Natural killer cell (primary cell): Measurements from ENCODE around the gene NDUFA3. TPM values are rescaled to one million over a fixed set of nuclear protein-coding genes. Genes with fewer than 3 reads are reported as not detected.
A peak's percentile ranks its signal among the peaks of the same experiment; 100 is the strongest.

Source experiments
- ATAC-seq, 3 donors: fragments of 150-1000 bp in 2 of 3; fragments of 200-7000 bp in 1 of 3; cut with Tn5 transposase; 1 replicate in 1 of 3; 2 replicates in 2 of 3; pipeline ENCODE4 v1.10.0; 2021; ENCODE audit warnings: mild to moderate bottlenecking in 2 of 3, moderate library complexity in 2 of 3
- DNase-seq, 2 donors: peaks; one replicate each; pipeline versions ENCODE4 v3.0.0 to v3.0.0-alpha.2; 2013 to 2021; ENCODE audit warnings: mixed read lengths in 1 of 2
- H3K27ac ChIP-seq: one replicate; pipeline ENCODE4 v1.5.1; 2013; ENCODE audit warnings: mild to moderate bottlenecking, low read length
- H3K27me3 ChIP-seq: one replicate; pipeline ENCODE4 v1.6.1; 2013; ENCODE audit warnings: low read length; ENCODE audit not compliant: control insufficient read depth, insufficient read depth
- H3K36me3 ChIP-seq: one replicate; pipeline ENCODE4 v1.6.1; 2013; ENCODE audit warnings: low read length; ENCODE audit not compliant: control insufficient read depth, insufficient read depth
- H3K4me1 ChIP-seq: one replicate; pipeline ENCODE4 v1.6.1; 2013; ENCODE audit warnings: low read length; ENCODE audit not compliant: control insufficient read depth, insufficient read depth
- H3K4me3 ChIP-seq: one replicate; pipeline ENCODE4 v1.5.1; 2013; ENCODE audit warnings: low read length
- H3K9me3 ChIP-seq: one replicate; pipeline ENCODE4 v1.6.1; 2013; ENCODE audit warnings: low read length; ENCODE audit not compliant: control insufficient read depth, insufficient read depth
- H3K27ac Mint-ChIP-seq, 2 donors: one replicate each; pipeline ENCODE4 v1.8.0; 2022; ENCODE audit warnings: mild to moderate bottlenecking in 2 of 2, mixed read lengths in 2 of 2, moderate library complexity in 1 of 2
- H3K27me3 Mint-ChIP-seq, 2 donors: one replicate each; pipeline ENCODE4 v1.8.0; 2022; ENCODE audit warnings: low read depth in 2 of 2, mixed read lengths in 2 of 2
- H3K36me3 Mint-ChIP-seq: one replicate; pipeline ENCODE4 v1.8.0; 2022; ENCODE audit warnings: mixed read lengths
- H3K4me1 Mint-ChIP-seq, 2 donors: one replicate each; pipeline ENCODE4 v1.8.0; 2022; ENCODE audit warnings: mixed read lengths in 2 of 2
- H3K4me3 Mint-ChIP-seq: one replicate; pipeline ENCODE4 v1.8.0; 2022; ENCODE audit warnings: mild to moderate bottlenecking, moderate library complexity, mixed read lengths
- H3K9me3 Mint-ChIP-seq, 2 donors: one replicate each; pipeline ENCODE4 v1.8.0; 2022; ENCODE audit warnings: mixed read lengths in 2 of 2
- WGBS: methylation state at CpG from one replicate; pipeline ENCODE4 v1.1.7; 2013; ENCODE audit warnings: missing lambda C conversion rate; ENCODE audit not compliant: insufficient coverage; 5-methylcytosine and 5-hydroxymethylcytosine counted together
- intact Hi-C: fragments of 100-400 bp; cut with micrococcal nuclease; formaldehyde crosslinking; loops from one replicate; pipeline ENCODE4 v1.14.2; 2022
- total RNA-seq, 4 donors: library from RNA; stranded (reverse); fragments of 120-200 nt in 1 of 4; gene quantifications; one replicate each; pipeline versions ENCODE4 v1.2.3 to v1.2.4, GENCODE V29; 2013 to 2022
- TF ChIP-seq, protein P1 (sequence below): fragments of 200-600 bp; IDR thresholded peaks from one replicate; pipeline ENCODE4 v1.8.0; 2022; ENCODE audit warnings: antibody characterized with exemption

The NDUFA3 gene
- total RNA-seq, 3 donors from 2014 or later (not counting 1 experiment from before 2014, with no cell fraction given) = 48.4 to 91.9 (median 71.4) TPM

DNA sequence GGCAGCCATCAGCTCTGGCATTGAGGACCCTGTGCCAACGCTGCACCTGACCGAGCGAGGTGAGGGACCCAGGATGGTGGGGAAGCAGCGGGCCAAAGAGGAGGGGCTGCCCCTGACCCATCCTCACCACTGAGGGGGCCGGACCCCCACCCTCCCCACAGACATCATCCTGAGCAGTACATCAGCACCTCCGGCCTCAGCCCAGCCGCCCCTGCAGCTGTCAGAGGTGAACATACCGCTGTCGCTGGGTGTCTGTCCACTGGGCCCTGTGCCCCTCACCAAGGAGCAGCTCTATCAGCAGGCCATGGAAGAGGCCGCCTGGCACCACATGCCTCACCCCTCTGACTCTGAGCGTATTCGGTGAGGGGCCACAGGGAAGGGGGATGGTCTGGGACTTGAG, 49.6 kb downstream of the NDUFA3 start:
- peaks cover 87% of the 10 kb centered on the region for H3K36me3 ChIP-seq
- H3K36me3 Mint-ChIP-seq = peaks cover 7% of the 10 kb centered on the region

DNA sequence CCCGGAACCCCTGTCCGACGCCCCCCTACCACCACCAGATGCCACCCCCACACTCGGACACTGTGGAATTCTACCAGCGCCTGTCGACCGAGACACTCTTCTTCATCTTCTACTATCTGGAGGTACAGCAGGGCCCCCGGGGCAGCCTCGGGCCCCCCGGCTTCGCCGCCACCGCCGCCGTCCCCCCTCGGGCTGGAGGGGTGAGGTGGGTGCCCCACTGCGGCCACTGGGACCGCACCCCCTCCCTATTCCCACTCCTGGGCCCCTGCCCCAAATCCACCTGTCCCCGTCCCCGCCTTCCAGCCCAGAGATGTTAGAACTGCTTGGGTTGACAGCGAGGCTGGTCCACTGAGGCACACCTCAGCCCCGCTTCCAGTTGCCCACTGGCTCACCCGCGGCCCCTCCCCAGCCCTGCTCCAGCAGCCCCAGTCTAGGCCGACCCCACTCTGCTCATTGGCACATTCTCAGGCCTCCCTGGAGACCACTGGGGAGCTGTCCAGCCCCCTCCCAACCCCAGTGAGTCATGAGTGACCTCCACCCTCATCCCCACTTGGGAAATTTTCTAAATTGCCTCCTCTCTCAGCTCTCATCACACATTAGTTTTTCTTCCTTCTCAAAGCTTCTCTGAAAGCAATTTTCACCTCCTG, 50.3 kb downstream of the NDUFA3 start:
- no peak overlapping the region for H3K27ac ChIP-seq
- DNase-seq = no peak
- WGBS = 97% methylated on average over 25 of the region's 25 CpGs
- ATAC-seq = no peak
- TF ChIP-seq, protein P1, sequence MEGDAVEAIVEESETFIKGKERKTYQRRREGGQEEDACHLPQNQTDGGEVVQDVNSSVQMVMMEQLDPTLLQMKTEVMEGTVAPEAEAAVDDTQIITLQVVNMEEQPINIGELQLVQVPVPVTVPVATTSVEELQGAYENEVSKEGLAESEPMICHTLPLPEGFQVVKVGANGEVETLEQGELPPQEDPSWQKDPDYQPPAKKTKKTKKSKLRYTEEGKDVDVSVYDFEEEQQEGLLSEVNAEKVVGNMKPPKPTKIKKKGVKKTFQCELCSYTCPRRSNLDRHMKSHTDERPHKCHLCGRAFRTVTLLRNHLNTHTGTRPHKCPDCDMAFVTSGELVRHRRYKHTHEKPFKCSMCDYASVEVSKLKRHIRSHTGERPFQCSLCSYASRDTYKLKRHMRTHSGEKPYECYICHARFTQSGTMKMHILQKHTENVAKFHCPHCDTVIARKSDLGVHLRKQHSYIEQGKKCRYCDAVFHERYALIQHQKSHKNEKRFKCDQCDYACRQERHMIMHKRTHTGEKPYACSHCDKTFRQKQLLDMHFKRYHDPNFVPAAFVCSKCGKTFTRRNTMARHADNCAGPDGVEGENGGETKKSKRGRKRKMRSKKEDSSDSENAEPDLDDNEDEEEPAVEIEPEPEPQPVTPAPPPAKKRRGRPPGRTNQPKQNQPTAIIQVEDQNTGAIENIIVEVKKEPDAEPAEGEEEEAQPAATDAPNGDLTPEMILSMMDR = no peak
- peaks cover 82% of the 10 kb centered on the region for H3K36me3 ChIP-seq
- H3K4me1 Mint-ChIP-seq = peaks cover 6 to 21% of the 10 kb centered on the region in 2 donors
- no peak overlapping the region for H3K4me3 ChIP-seq
- intact Hi-C loops = no loop called here
- H3K27ac Mint-ChIP-seq = peak overlapping the region; percentile 23 to 46
- no peaks in the 10 kb centered on the region for H3K9me3 ChIP-seq
- peaks cover 7% of the 10 kb centered on the region for H3K36me3 Mint-ChIP-seq
- no peaks in the 10 kb centered on the region for H3K27me3 Mint-ChIP-seq
- peak overlapping the region; percentile 31 for H3K4me3 Mint-ChIP-seq
- H3K9me3 Mint-ChIP-seq = no peaks in the 10 kb centered on the region
- H3K4me1 ChIP-seq = peaks cover 5% of the 10 kb centered on the region
- no peaks in the 10 kb centered on the region for H3K27me3 ChIP-seq

More for the DNA sequence above, 49.6 kb downstream of the NDUFA3 start:
- H3K4me3 ChIP-seq = no peak overlapping the region
- no peak for DNase-seq
- H3K27ac Mint-ChIP-seq = no peak overlapping the region
- H3K4me3 Mint-ChIP-seq = no peak overlapping the region
- peaks cover 5 to 20% of the 10 kb centered on the region in 2 donors for H3K4me1 Mint-ChIP-seq
- no peak overlapping the region for H3K27ac ChIP-seq
- H3K27me3 Mint-ChIP-seq = no peaks in the 10 kb centered on the region
- ATAC-seq = no peak
- H3K4me1 ChIP-seq = peaks cover 4% of the 10 kb centered on the region
- H3K9me3 Mint-ChIP-seq = no peaks in the 10 kb centered on the region
- TF ChIP-seq, protein P1 = no peak
- intact Hi-C loops = no loop called here
- H3K9me3 ChIP-seq = no peaks in the 10 kb centered on the region
- WGBS = 94% methylated on average over 12 of the region's 12 CpGs
- H3K27me3 ChIP-seq = no peaks in the 10 kb centered on the region

DNA sequence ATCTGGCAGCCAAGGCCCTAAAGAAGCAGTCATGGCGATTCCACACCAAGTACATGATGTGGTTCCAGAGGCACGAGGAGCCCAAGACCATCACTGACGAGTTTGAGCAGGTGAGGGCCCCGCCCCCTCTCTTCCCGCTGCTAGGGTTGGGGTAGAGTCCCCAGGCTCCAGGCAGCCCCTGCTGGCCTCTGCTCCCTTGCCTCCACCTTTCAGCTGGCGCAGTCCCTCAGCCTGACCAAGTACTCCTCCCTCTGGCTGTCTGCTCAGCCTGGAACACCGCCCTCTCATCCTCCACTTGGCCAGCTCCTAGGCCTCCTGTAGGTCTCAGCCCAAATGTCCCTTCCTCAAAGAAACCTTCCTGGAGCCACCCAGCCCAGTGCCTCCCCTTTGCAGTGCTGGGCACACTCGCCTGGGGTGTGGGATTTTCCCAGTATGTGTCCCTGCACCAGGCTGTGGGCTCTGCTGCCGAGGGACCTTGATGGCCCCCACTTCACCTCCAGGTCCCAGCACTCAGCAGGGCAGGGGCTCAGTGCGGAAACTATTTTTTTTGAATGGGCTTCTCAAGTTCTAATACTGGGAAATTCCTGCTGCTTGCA, 51.2 kb downstream of the NDUFA3 start:
- 97% methylated on average over 9 of the region's 10 CpGs for WGBS
- Histone ChIP-seq H3K9me3 (no peaks in the 10 kb centered on the region), H3K4me3 (no peak overlapping the region), H3K27me3 (no peaks in the 10 kb centered on the region), H3K36me3 (peaks cover 81% of the 10 kb centered on the region), H3K4me1 (peaks cover 13% of the 10 kb centered on the region), H3K27ac (no peak overlapping the region)
- TF ChIP-seq, protein P1 = no peak
- no peak for ATAC-seq
- Mint-ChIP-seq H3K27ac (peak overlapping the region; percentile 46 to 78), H3K4me3 (no peak overlapping the region), H3K27me3 (no peaks in the 10 kb centered on the region), H3K36me3 (peaks cover 7% of the 10 kb centered on the region), H3K4me1 (peaks cover 14 to 30% of the 10 kb centered on the region in 2 donors), H3K9me3 (no peaks in the 10 kb centered on the region)
- intact Hi-C loops = no loop called here
- DNase-seq = no peak
